NK-92 (cell line): ENCODE data around the gene DPP6.

Experiments used
- DNase-seq: peaks from one replicate; lab custom pipeline; 2025; ENCODE audit not compliant: unreplicated experiment; lab: John Stamatoyannopoulos, UW

Gene DPP6

DNA sequence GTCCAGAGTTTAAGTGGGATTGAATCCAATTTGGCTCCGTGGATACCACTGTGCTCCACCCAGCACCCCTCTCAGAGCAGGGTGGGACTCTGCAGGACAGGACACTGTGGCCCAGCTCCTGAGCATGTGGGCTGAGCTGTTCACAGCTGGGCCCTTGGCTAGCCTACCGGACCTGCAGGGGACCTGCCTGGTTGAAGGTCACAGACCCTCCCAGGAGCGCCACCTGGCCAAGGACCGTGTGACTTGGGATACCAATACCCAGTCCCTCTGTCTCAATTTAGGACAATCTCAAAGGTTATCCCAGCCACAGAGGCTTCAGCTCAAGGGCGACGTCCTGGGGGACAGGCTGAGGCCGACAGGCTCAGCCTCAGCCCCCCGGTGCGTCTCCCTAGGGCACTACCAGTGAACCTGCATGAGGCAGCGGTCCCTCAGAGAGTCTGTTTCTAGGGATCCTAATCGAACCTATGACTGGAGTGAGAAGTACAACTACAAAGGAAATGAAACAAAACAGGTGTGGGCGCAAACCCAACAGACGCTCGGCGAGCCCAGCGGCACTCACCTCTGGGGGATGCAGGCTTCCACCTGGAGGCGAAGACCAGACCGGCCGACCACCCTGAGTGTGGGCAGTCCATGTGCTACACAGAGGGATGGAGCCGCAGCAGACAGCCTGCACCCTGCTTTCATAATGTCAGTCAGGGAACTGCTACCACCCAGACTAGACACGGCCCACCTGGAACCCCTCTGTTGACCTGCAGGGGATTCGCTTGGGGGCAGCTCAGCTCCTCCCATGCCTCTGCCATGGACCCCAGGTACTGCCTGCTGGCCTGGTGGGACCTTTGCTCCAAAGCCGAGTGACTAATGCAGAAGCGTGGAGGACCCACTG is 847.0 kb downstream of the DPP6 start:
- DNase-seq = no peak

DNA sequence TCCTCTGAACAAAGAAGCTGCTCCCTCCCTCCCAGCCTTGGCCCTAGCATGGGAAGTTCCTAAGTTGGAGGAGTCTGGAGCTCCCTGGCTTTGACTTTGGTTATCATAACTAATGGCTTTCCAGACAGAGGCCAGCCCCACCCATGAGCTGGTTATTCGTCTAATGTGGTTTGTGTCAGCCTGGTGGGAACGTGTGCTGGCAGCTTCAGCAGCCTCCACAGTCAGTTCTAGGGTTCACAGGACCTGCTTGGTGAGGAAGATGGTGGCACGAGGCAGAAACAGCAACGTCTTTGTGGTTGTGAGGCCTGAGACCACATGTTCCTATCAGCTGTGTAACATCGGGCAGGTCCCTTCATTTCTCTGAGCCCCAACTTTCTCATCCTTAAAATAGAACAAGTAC is 847.7 kb downstream of the DPP6 start:
- DNase-seq = no peak

DNA sequence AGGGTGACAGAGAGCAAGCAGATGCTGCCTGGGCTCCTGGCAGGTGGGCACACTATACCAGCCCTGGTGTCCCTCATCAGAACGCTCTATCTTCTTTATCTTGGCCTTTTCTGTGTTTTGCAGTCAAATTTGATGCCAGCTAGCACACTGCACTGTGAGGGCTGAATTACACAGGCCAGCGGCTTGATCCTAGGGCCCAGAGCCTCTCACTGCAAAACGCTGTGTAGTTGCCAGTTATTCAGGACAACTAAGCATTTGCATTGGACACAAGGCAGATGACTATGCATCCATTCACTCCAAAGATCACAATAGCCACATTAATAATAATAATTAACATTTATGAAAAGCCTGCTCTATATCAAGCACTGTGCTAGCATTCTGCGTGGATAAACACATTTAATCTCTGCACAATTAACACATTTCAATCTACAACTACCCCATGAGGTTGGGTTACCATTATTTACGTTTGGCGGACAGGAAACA is 850.4 kb downstream of the DPP6 start:
- DNase-seq = no peak

DNA sequence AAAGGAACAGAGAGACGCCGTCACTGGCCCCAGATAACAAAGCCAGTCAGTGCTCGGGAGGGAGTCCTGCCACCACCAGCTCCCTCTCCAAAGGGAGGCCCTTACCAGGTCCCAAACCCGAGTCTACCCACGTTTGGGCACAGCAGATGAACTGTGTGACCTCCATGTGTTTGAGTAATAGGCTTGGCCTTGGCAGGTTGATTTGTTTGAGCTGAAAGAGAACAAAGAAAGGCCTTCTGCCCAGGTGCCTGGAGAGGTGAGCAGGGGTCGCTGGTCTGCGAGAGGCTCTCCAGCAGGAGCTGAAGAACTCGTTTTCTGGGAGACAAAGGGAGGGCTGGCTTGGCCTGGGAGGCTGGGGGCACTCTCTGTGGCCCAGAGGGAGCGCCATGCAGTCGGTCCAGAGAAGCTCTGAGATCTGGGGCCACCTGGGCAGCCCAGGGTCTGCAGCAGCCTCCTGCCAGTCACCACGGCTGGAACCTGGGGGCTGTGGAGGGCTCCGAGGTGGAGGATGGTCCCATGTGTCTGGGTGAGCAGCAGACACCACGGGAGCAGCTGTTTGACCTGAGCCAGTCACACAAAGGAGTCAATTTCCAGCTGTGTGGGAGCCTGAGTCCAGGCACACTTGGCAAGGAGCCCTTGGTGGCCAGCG is 851.0 kb downstream of the DPP6 start:
- DNase-seq = no peak

DNA sequence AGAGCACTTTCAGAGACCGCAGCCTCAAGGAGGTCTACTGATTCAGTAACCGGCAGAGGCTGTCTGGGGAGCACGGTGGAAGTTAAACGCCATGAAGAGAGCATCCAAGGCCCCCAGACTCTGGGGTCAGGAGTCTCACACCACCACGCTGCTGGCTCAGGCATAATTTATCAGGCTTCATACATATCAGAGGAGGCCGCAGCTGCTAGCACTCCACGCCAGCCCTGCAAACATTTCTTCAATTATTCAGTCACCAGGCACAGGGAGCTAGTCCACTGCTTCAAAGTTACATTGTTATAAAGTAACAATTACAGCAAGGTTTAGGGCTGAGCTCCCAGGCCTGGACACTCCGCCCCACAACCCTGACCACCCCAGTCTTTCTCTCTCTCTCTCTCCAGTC is 852.9 kb downstream of the DPP6 start:
- DNase-seq = no peak

DNA sequence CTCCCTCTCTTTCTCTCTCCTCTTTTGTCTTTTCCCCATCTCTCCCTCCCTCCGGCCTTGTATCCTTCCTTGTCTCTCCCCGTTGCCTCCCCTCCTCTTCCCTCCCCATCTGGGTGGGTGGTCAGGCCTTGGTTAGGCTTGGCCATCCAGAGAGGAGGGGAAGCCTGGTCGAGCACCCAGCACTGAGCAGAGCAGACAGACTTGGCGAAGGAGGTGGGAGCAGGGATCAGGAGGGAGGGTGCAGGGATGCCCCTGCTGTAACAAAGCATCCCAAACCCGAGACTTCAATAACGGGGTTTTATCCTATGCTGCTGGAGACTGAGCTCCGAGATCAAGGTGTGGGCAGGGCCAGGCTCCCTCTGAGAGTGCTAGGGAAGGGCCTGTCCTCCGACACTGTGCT is 853.4 kb downstream of the DPP6 start:
- DNase-seq = no peak

DNA sequence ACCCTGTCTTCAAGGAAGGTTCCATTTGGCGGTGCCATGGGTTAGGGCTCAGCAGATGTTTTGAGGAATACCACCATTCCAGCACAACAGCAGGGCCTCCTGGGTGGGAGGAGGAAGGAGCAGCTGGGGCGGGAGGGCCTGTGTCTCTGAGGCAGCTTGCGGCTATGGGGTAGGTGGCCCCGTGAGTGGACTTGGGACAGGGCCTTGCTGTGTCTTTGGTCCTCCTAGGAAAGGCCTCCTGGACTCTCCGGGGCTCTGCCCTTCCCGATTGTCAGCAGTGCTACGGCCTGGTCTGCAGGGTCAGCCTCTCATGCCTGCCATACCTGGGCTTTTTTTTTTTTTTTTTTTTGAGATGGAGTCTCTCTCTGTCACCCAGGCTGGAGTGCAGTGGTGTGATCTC is 854.0 kb downstream of the DPP6 start:
- DNase-seq = no peak

DNA sequence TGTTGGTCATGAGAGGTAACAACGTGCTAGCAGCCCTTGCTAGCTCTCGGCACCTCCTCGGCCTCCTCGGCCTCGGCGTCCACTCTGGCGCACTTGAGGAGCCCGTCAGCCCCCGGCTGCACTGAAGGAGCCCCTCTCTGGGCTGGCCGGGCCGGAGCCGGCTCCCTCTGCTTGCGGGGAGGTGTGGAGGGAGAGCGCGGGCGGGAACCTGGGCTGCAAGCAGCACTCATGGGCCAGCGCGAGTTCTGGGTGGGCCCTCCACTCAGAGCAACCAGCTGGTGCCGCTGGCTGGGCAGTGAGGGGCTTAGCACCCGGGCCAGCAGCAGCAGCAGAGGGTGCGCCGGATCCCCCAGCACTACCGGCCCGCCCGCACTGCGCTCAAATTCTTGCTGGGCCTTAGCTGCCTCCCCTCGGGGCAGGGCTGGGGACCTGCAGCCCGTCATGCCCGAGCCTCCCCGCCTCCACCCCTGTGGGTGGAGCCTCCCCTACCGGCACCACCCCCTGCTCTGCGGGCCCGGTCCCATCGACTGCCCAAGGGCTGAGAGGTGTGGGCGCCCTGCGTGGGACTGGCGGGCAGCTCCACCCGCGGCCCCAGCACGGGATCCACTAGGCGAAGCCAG is 854.6 kb downstream of the DPP6 start:
- DNase-seq = no peak

DNA sequence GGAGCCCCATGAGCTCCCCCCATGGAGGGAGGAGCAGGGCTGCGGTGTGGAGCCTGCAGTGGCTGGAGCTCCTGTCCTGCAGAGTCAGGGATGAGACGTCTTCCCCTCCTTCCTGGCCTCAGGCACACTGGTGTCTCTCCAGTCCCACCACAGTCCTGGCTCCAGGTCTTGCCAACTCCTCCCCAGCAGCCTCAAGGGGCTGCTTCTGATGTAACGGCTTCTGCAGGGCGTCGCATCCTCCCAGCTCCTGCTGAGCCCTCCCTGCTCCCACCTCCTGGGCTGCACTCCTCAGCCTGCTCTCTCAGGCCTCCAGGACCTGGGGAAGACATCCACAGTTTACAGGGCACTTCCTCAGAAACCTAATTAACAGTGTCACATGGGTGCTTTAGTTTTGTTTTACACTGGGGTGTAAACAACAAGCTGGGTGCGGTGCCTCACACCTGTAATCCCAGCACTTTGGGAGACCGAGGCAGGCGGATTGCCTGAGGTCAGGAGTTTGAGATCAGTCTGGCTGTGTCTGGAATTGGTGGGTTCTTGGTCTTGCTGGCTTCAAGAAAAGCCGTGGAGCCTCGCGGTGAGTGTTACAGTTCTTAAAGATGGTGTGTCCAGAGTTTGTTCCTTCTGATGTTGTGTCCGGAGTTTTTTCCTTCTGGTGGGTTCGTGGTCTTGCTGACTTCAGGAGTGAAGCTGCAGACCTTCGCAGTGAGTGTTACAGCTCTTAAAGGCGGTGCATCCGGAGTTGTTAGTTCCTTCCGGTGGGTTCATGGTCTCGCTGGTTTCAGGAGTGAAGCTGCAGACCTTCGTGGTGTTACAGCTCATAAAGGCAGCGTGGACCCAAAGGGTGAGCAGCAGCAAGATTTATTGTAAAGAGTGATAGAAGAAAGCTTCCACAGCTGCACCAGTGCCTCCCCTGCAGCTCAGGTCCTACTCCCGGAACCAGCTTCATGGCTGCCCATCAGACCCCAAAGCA is 855.7 kb downstream of the DPP6 start:
- DNase-seq = no peak

DNA sequence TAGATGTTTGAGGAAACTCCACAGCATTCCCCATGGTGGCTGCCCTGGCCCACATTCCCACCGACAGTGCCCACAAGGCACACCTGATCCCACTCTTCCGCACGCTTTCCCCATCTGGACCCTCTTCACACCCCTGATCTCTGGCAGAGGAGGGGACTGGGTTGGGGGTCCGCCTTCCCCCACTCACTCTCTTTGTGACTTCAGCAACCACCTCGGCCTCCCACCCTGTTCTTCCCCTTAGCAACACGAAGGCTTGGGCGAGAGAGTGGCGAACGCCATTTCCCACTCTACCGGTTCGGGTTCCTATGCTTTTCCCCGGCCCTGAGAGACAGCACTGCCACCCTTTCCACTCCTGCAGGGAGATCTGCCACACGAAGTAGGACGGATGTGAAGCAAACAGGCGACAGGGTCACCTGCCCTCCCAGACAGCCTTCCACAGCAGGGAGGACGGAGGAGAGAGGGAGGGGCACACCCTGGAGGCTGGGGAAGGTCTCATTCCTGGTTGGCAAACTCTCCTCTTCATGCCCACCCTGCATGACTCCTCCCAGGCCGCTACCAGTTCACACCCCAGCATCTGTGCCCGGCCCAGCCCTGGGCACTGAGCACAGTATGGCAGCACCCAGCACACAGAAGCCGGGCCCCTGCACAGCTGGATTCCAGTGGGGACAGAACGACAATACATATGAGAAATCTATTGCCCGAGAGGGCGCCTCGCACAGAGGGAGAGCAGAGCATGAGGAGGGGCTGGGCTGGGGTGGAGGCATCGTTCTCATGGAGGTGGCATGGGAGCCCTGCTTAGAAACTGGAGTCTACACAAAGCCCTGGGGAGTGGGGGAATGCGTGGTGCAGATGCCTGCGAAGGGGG is 857.3 kb downstream of the DPP6 start:
- no peak for DNase-seq

DNA sequence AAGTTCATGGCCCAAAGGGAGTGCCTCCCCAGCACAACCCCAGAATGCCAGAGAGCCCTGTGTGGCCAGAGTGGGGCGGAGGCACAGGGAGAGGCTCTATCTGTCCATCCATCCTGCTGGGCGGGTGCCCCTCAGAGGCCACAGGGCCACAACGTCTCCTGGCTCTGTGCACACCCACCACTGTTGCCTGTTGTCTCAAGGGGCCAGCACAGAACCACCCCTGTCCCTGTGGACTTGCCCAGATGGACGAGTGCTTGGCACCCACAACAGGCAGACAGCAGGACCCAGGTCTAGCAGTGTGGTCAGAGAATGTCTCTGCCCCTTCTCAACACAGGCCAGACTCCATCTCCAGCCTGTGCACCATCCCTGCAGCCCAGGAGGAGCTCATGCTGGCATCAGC is 857.9 kb downstream of the DPP6 start:
- DNase-seq = no peak

DNA sequence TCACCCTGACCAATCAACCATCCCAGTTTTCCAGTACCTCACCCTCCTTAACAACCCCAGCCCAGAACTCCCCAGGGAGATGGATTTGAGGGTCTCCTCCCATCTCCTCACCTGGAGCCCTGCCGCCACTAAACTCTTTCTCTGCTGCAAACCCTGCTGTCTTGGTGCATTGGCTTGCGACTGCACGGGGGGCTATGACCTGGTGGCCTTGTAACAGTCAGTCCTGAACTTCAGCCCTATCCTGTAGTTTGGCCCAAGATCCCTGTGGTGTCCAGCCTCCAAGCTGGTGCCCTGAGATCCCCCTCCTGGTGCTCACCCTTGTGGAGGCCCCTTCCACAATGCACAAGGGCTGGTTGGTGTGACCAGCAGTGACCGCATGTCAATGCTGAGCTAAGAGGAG is 858.8 kb downstream of the DPP6 start:
- no peak for DNase-seq

DNA sequence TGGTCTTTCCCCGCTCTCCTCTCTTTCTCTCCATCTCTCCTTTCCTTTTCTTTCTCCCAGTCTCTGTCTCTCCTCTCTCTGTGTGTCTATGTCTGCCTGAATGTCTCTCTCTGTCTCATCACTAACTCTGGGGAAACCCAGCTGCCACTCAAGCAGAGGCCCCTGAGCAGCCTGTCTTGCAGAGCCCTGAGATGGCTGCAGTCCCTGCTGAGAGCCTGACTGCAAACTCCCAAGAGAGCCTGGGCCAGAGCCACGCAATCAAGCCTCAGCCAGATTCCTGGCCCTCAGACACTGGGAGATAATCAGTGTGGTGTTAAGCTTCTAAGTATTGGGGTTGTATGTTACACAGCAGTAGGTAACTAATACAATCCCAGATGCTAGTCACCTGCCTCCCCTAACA is 859.2 kb downstream of the DPP6 start:
- no peak for DNase-seq

DNA sequence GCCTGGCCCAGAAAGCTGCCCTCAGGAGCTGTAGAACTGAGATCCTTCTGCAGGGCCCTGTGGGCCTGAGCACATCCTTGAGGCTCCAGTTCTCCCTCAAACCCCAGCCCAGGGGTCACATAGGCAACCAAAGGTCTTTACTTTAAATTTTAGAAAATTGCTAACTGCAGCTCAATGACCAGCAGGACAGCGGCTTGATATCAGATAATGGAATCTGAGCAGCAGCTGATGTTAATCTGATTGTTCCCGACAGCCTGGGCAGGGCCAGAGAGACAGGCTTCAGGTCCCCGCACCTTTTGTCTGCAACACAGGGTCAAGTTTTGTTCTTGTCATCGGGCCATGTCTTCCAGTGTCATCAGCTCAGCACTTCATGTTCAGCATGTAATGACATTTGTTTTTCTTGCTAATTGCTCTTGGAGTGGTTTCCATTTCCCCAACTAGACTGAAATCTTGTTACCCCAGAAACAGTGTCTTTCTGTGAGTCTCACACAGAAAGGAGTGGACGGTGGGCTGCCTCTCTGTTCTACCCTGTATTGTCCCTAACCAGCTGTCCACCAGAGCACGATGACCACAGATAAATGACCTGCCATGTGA is 859.8 kb downstream of the DPP6 start:
- no peak for DNase-seq

DNA sequence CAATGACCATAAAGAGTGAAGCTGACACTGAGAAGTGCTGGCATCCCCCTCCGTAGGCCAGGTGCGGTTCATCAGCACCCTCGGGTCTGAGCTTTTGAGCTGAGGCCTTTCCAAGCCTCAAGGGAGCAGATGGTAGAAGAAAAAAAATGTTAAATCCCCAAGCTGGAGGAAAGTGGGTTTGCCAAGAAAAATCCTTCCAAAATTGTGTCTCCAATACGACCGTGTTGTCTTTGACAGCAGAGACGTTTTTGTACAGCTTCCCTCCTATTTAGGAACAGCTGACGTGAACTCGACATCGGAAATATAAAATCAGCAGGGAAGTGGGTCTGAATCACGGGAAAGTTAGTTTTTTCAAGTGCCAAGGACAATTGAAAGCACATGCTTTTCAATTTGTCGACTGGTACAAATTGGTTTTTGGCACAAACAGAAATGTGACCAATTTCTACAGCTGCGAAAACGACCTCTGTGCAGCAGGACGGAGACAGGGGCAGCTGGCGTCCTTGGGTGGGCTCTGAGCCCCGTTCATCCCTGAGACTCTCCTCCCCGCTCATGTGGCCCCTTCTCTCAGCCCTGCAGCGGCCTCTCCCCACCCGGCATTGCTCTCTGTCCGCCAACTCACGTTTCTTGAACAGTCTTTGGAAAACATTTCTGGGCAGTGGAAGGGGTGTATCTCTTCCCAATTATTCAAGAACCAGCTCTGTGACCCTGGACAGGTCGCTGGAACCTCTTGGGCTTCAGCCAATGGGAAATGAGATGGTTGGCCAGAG is 860.9 kb downstream of the DPP6 start:
- DNase-seq = no peak

DNA sequence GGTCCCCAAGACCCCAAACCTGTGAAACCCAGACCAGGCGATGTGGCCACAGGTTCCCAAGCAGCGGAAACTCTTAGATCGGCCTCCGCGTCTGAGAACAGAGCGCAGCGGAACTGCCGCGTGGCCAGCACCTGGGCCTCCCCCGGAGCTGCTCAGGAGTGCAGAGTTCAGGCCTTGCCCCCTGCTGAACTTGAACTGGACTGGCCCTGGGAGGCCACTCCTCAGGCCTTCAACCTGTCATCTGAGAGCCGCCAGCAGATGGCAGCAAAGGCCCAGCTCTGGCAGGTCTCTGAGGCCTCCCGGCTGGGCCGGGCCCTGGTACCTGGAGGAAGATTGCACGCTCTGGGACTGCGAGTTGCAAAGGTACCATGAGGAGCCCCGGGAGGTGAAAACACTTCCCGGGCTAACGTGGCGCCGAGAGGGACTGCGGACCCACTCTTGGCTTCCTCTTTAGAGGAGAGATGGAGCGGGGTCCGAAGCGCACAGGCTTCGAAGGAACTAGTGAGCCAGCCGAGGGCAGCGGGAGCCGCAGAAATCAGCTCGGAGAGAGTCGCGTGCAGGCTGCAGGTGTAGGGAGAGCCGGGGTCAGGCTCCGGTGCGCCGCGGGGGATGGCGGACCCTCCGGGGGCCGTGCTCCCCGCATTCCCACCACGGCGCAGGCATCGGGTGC is 861.6 kb downstream of the DPP6 start:
- DNase-seq = peak; percentile 13

DNA sequence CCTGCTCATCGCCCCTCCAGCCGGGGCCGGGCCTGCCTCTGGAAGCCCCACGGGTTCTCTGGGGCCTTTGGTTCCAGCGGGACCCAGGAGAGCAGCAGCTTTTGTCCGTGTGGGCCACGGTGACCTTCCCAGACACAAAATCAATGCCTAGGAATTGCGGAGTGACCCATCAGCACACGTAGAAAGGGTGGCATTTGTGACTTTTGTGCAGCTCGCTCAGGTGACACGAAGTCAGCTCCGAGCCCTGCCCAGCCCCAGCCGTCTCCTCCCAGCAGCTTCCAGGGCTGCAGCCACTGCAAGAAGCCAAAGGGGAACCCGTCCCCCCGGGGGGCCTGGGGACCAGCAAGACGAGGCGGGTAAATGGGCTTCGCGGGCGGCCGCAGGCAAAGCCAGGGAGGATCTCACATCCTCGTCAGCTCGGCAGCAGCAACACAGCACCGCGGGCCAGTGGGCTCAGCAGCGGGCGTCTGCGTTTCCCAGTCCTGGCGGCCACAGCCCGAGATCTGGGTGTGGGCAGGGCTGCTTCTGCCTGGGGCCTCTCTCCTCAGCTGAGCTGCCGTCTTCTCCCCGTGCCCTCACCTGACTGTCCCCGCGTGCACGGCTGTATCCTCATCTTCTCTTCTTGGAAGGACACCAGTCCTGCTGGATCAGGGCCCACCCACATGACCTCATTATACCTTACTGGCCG is 862.3 kb downstream of the DPP6 start:
- DNase-seq = no peak

DNA sequence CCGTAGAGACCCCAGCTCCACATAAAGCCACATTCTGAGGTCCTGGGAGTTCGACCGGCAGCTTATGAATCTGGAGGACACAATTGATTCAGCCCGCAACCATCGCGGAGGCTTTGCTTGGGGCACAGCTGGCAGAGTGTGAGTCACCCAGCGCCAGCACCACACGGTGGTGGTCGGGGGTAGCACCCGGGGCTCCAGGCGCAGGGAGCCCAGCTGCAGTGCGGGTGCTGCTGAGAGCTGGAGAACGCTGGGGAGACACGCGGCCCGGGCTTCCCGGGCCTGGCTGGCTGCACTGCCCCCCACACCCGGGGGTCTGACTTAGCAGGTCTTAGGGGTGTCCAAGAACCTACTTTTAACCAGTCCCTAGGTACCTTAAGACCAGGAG is 862.8 kb downstream of the DPP6 start:
- DNase-seq = no peak
